ENCODE measurements around the gene SCML2.
"Not testable (repeated sequence)": the region's sequence is repeated elsewhere in the genome, so short reads cannot be mapped to it uniquely, and the experiment has no call there.

Gene SCML2

GRCh38 chrX:18354369-18355223 lies at the start of gene SCML2:
TSS of gene SCML2 (minus strand) at chrX:18354688. CDS start at chrX:18334071, 20,617 bp downstream.
- DNase-seq (ENCODE audit: low read depth) = no peak

- DNase-seq (ENCODE audit: low read depth) = no peak
Observed at GRCh38 chrX:18401848-18402213, 47.3 kb upstream of the SCML2 start.

- no peak for DNase-seq (ENCODE audit: low read depth)
Observed at GRCh38 chrX:18394477-18394876, 40.0 kb upstream of the SCML2 start.

GRCh38 chrX:18390941-18391538 lies 36.6 kb upstream of the SCML2 start:
- DNase-seq (ENCODE audit: low read depth) = peak; percentile 47

DNA sequence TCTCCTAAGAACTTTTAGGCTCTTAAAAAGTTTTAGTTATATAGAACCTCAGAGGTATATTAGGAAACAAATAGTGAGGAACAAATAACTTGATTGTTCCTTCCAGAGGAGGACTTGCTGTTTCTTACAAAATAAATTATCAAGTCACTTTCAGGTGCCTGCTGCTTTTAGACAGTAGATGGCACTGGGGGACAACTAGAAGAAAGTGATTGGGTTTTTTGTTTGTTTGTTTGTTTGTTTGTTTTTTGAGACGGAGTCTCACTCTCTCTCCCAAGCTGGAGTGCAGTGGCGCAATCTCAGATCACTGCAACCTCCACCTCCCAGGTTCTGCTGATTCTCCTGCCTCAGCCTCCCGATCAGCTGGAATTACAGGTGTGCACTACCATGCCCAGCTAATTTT lies 35.5 kb upstream of the SCML2 start:
- no peak for DNase-seq (ENCODE audit: low read depth)

DNA sequence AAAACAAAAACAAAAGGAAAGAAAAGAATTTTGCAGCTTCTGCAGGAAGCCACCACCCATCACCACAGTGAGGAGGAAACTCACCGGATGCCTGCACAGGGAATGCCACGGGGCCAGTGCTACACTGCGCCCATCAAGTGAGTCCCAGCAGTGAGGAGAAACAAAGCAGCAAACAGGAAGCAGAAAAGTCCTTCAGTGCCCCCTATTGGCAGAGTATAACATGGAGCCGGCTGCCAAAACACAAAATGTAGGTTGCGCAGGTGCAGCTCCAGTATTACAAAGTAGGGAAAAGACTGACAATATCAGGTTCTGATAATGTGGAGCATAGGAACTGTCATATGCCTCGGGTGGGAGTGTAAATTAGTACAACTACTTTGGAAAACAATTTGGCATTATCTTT lies 23.3 kb upstream of the SCML2 start:
- no peak for DNase-seq (ENCODE audit: low read depth)

- DNase-seq (ENCODE audit: low read depth) = not testable (repeated sequence)
Observed at GRCh38 chrX:18375131-18375805, 20.8 kb upstream of the SCML2 start.

- not testable (repeated sequence) for DNase-seq (ENCODE audit: low read depth)
Observed at GRCh38 chrX:18369096-18369495, 14.6 kb upstream of the SCML2 start.

GRCh38 chrX:18368402-18368801 lies 13.9 kb upstream of the SCML2 start:
- DNase-seq (ENCODE audit: low read depth) = no peak

GRCh38 chrX:18360867-18361266 lies 6.4 kb upstream of the SCML2 start:
- DNase-seq (ENCODE audit: low read depth) = no peak

DNA sequence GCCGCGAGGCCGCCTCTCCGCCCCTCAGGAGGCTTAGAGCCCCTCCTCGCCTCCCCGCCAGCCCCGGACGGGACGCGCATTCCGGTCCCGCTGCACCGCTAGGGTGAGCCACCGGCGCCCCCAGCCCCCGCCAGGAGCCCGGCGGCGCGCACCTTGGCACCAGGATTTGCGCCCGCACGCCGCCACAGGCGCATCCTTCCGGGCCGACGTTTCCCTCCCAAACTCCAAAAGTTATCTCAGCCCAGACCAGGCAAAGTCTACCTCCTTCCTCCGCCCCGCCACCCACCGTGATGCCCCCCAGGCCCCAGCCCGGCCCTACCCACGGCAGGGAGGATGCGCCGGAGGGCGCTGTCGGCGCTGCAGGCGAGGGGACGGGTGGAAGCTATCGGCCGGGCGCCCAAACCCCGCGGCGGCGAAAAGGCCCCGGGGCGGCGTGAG lies 538 bp downstream of the SCML2 start:
- no peak for DNase-seq (ENCODE audit: low read depth)

- no peak for DNase-seq (ENCODE audit: low read depth)
Observed at GRCh38 chrX:18351784-18352183, 2.7 kb downstream of the SCML2 start.

GRCh38 chrX:18348047-18348446 lies 6.4 kb downstream of the SCML2 start:
- no peak for DNase-seq (ENCODE audit: low read depth)

DNA sequence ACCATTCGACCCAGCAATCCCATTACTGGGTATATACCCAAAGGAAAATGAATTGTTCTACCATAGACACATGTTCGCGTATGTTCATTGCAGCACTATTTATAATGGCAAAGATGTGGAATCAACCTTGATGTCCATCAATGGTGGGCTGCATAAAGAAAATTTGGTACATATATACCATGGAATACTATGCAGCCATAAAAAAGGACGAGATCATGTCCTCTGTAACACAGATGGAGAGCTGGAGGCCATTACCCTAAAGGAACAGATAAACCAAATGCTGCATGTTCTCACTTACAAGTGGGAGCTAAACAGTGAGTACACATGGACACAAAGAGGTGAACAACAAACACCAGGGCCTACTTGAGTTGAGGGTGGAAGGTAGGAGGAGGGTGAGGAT lies 45.1 kb downstream of the SCML2 start:
- no peak for DNase-seq (ENCODE audit: low read depth)

DNA sequence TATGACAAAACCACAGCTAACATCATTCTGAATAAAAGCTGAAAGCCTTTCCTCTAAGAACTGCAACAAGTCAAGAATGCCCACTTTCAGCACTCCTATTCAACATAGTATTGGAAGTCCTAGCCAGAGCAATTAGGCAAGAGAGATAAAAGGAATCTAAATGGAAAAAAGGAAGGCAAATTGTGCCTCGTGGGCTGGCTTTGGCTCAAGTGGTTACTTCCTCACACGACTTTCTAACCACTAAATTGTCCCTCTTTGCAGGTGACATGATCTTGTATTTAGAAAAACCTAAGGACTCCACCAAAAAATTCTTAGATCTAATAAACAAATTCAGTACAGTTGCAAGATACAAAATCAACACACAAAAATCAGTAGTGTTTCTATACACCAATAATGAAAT lies 57.2 kb downstream of the SCML2 start:
- DNase-seq (ENCODE audit: low read depth) = no peak

GRCh38 chrX:18294893-18295292 lies 59.6 kb downstream of the SCML2 start:
- DNase-seq (ENCODE audit: low read depth) = no peak

GRCh38 chrX:18291006-18291545 lies 63.4 kb downstream of the SCML2 start:
- no peak for DNase-seq (ENCODE audit: low read depth)

DNA sequence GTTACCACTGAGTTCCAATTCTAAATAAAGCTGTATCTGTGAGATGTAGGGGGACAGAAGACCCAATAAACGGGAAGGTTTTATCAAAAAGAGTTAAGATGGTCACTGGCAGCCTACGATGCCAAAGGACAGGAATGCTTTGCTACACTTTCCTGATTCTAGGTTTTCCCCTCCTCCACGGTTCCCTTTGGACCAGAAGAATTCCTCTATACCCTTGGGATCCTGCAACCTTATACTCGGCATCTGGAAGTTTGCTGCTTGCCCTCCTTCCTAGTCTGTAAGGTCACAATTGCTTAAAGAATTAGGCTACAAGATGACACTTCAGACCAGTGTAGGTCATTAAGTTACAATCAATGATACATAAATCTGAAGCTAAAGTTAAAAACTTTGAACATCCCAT lies 64.3 kb downstream of the SCML2 start:
- no peak for DNase-seq (ENCODE audit: low read depth)

DNA sequence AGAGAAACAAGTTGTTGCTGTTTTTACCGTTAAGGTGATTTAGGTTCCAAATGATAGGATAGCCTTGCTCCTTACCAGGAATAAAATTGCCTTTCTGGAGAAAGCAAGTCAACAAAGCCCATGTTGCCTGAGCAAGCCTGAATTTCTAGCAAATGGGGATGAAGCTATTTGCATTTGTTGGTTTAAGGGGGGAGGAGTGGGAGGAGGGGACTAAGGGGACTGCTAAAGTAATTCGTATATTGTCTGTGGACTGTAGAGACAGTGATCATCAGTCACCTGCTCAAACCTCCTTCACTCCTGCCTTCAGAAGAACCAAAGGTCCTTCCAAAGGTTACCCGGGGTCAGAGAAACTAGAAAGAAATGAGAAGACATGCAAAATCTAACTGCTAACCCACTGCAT lies 65.8 kb downstream of the SCML2 start:
- DNase-seq (ENCODE audit: low read depth) = no peak

DNA sequence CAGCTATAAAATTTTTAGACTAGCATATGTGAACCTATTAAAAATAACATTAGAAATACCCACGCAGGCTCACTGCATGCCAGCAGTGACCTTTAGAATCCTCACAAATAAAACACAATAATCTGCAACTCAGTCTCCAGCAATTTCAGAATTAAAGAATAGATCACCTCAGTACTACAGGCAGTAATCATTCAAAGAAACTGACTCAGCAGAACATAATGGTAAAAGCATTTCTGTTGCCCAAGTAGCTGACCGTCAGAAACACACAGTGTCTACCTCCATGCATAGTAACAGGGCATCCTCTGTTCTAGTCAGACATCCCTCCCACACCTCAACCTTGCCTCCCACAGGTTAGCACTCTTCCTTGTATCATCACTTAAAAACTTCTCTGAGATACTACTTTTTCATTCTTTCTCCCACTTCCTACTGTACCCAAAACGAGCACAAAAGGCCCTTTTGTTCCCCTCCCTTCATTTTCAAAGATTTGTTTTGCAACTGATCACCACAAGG lies 68.1 kb downstream of the SCML2 start:
- no peak for DNase-seq (ENCODE audit: low read depth)

DNA sequence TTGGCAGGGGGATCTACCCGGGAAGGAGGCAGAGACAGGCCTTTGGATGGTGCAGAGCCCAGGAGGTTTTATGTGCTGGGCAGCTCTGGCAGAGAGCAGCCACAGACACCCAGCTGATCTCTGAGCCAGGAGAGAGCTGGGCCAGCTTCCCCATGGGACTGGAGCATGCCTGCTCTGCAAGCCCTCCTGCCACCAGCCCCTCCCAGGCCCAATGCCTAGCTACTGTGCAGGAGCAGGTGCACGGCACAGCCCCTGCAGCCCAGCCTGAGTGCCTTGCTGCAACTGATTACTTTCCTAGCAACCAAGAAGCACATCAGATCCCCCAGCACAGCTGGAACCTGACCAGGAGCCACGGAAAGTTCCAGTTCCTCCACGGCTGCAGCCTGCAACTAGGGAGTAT lies 76.0 kb downstream of the SCML2 start:
- DNase-seq (ENCODE audit: low read depth) = no peak

GRCh38 chrX:18272222-18272621 lies 82.3 kb downstream of the SCML2 start:
- no peak for DNase-seq (ENCODE audit: low read depth)

DNA sequence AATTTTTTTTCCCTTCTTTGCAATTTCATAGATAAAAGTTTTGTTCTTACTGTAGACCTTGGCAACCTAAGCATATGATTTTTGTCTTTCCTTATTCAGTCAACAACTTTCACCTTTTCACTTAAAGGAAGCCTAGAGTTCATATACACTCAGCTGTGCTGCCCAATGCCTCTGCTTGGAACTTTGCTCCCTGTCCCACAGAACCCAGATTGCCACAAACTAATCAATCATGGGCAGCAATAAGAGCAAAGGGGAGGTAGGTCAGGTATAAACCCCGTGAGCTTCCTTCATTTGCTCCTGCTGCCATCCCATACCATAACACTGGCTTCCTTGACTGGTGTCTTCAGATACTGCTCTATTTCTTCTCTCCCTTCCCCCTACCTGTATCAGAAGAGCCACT lies 82.8 kb downstream of the SCML2 start:
- no peak for DNase-seq (ENCODE audit: low read depth)

Data from stimulated activated CD8-positive, alpha-beta memory T cell treated with anti-CD3 and anti-CD28 coated beads, Interleukin-15, amount 100 ng/mL, for 1 hour (primary cell).